Lung (tissue), 12 donors: ENCODE results near the gene ZSCAN22. TPM values are rescaled to one million over a fixed set of nuclear protein-coding genes. Genes with fewer than 3 reads are reported as not detected.

Experiments
- ATAC-seq: fragments of 200-7000 bp; cut with Tn5 transposase; one replicate; pipeline ENCODE4 v1.9.1; 2020; ENCODE audit warnings: moderate number of reproducible peaks; ENCODE audit not compliant: insufficient read depth, low FRiP score
- DNase-seq, 3 donors: peaks; one replicate each; pipeline ENCODE4 v3.0.0-alpha.2; 2013 to 2017
- H3K27ac ChIP-seq, 2 donors: one replicate each; pipeline ENCODE4 v1.5.1; 2013; ENCODE audit warnings: mild to moderate bottlenecking in 2 of 2, moderate library complexity in 2 of 2, control low read depth in 1 of 2, inconsistent platforms in 1 of 2, low read depth in 1 of 2, low read length in 1 of 2
- H3K27me3 ChIP-seq, 3 donors: one replicate each; pipeline ENCODE4 v1.5.1; 2013; ENCODE audit warnings: low read length in 2 of 3; ENCODE audit not compliant: control insufficient read depth in 3 of 3, insufficient read depth in 3 of 3
- H3K36me3 ChIP-seq, 4 donors: one replicate each; pipeline ENCODE4 v1.5.1; 2013; ENCODE audit warnings: low read length in 4 of 4, mild to moderate bottlenecking in 1 of 4, moderate library complexity in 1 of 4; ENCODE audit not compliant: control insufficient read depth in 4 of 4, insufficient read depth in 4 of 4
- H3K4me1 ChIP-seq, 5 donors: one replicate each; pipeline ENCODE4 v1.5.1; 2013; ENCODE audit warnings: low read length in 5 of 5, mild to moderate bottlenecking in 2 of 5, moderate library complexity in 1 of 5; ENCODE audit not compliant: control insufficient read depth in 5 of 5, insufficient read depth in 5 of 5
- H3K4me3 ChIP-seq: one replicate; pipeline ENCODE4 v1.5.1; 2013; ENCODE audit warnings: mild to moderate bottlenecking, control low read depth, moderate library complexity
- H3K9ac ChIP-seq, 2 donors: one replicate each; pipeline ENCODE4 v1.5.1; 2013; ENCODE audit warnings: low read length in 2 of 2, control low read depth in 1 of 2; ENCODE audit not compliant: insufficient read depth in 1 of 2
- H3K9me3 ChIP-seq, 4 donors: one replicate each; pipeline ENCODE4 v1.5.1; 2013; ENCODE audit warnings: low read length in 3 of 4, mild to moderate bottlenecking in 1 of 4, moderate library complexity in 1 of 4; ENCODE audit not compliant: control insufficient read depth in 4 of 4, insufficient read depth in 3 of 4
- CTCF ChIP-seq: IDR thresholded peaks from 2 replicates; pipeline ENCODE4 v1.5.1; 2012; ENCODE audit warnings: mild to moderate bottlenecking; ENCODE audit errors: control extremely low read depth, extremely low read depth
- WGBS, 2 donors: extraction: QIAGEN DNeasy Blood & Tissue Kit; methylation state at CpG; one replicate each; pipeline ENCODE4 v1.1.7; 2013; 5-methylcytosine and 5-hydroxymethylcytosine counted together
- polyA plus RNA-seq, 2 donors: library from polyadenylated mRNA; stranded (reverse); fragments of 200-250 nt; gene quantifications; one replicate each; pipeline ENCODE4 v1.2.1, GENCODE V29; 2013
- total RNA-seq, 2 donors: library from RNA; depleted of rRNA in 1 of 2; stranded (reverse); fragments of >200 nt in 1 of 2; gene quantifications; one replicate each; pipeline ENCODE4 v1.2.1, GENCODE V29; 2014 to 2021
- donor health status: control.
- donor health status: control.
- donor health status: Bipolar disorder and iron deficiency.
- donor health status: healthy.
- donor health status: DM: yes; HTN: yes; CAD: no.

Gene ZSCAN22
- total and polyA plus RNA-seq, 4 donors, result 0.93 to 3.7 (median 2.4) TPM

DNA sequence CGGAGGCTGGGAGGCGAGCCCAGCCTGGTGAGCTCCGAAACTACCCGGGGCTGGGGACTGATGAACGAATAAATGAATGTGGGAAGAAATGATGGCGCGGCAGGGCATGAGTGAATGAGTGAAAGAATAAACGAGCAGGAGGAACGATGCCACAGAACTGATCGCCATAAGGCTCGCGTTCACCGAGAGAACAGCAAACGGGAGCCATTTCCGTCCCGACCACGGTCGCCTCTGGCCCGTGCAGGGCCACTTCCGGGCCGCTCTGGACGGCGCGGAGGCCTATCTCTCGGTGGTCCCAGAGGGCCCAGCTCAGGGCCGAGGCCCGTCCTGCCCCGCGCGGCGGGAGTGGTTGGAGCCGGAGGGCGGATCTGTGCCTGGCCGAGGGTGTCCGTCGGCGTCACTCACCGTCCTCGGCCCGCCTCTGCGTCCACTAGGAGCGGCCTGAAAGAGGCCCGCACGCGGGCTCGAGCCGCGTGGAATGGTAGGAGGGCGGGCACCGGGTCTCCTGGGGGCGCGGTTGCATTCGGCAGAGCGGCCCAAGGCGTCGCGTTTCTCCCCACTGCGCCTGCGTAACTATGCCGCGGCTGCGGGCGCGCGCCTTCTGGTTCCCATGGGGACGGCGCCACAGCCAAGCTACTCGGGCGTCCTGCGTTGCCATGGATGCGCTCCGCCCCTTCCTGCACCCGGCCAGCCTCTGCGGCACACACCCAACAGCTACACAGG is 35.6 kb downstream of the ZSCAN22 start, which contains the start of gene ZNF497:
Gene ZNF497, minus strand, starts transcription at position 480 of the 723 bp plus-strand sequence. CDS start 5,116 bp downstream, outside the sequence.
- no peak for TF ChIP-seq CTCF
- peaks cover 0 to 16% (median 0%) of the 10 kb centered on the region in 5 donors for H3K4me1 ChIP-seq
- H3K36me3 ChIP-seq, result no peaks in the 10 kb centered on the region
- WGBS, 2 donors, result 0% methylated on average over 51 to 74 of the region's 74 CpGs
- peak within 1 kb of the TSS; percentile 90 to 98 for H3K27ac ChIP-seq
- DNase-seq (peak; percentile 98), ATAC-seq (peak; percentile 94)
- H3K4me3 ChIP-seq, result peak within 1 kb of the TSS; percentile 66
- H3K27me3 ChIP-seq, result no peaks in the 10 kb centered on the region
- peaks cover 0 to 2% (median 0%) of the 10 kb centered on the region in 4 donors for H3K9me3 ChIP-seq
- H3K9ac ChIP-seq, result peak within 1 kb of the TSS; percentile 79 to 96

- no peak overlapping the region for H3K4me3 ChIP-seq
- TF ChIP-seq CTCF, result no peak
- H3K27me3 ChIP-seq, result no peaks in the 10 kb centered on the region
- no peak overlapping the region for H3K27ac ChIP-seq
- 29 to 69% methylated on average over 5 of the region's 5 CpGs for WGBS, 2 donors
- peaks cover 0 to 2% (median 0%) of the 10 kb centered on the region in 4 donors for H3K9me3 ChIP-seq
- H3K36me3 ChIP-seq, result peaks cover 0 to 2% (median 0%) of the 10 kb centered on the region in 4 donors
- peaks cover 0 to 9% (median 0%) of the 10 kb centered on the region in 5 donors for H3K4me1 ChIP-seq
- DNase-seq (no peak), ATAC-seq (no peak)
- no peak overlapping the region for H3K9ac ChIP-seq
These were observed 37.4 kb downstream of the ZSCAN22 start for GRCh38 chr19:58364146-58364545.

DNA sequence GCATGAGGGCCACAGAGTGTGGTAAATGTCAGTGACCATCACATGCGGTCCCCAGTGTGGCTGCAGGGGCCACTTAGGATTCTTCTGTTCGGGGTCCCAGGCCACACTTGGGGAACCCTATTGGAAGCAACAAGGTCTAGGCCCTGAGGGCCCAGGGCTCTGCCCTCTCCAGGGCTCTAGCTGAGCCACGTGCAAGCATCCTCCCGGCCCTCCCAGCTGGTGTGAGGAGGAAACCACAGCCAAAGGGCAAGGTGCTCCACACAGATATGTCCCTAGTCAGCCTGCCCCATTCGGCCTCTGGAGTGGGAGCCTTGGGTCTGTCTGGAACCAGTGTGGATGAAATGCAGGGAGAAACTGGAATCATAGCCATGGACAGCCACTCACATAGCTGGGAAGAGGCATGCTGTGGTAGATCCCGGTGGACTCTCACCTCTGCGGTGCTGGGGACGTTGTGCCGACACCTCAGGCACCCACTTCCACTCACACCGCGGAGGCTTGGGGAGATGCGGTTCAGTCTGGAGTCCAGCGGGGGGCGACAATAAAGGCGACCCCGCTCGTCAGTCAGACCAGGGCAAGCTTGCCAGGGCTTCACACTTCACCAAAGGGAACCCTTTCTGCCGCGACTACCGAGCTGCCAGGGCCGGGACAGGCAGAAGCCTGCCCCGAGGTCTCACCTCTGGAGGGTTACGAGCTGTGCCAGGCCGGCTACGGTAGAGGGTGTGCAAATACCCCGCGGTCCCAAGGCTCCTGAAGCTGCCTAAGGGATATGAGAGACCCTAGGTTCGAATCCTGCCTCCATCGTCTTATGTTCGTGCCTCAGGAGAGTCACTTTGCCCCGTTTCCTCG is 40.0 kb downstream of the ZSCAN22 start:
- Histone ChIP-seq H3K27ac (no peak overlapping the region), H3K4me3 (no peak overlapping the region), H3K9ac (no peak overlapping the region), H3K4me1 (peaks cover 0 to 3% (median 0%) of the 10 kb centered on the region in 5 donors), H3K9me3 (peaks cover 0 to 3% (median 0%) of the 10 kb centered on the region in 4 donors), H3K27me3 (no peaks in the 10 kb centered on the region), H3K36me3 (peaks cover 0 to 5% (median 0%) of the 10 kb centered on the region in 4 donors)
- TF ChIP-seq CTCF, result no peak
- ATAC-seq (no peak), DNase-seq (no peak)
- WGBS, 2 donors, result 93% methylated on average over 32 of the region's 32 CpGs
